Heart left ventricle (tissue), 13 donors: ENCODE data around the gene VEGFB.

Experiments
- POLR2A ChIP-seq, 2 donors: fragments of 450-650 bp; IDR thresholded peaks; one replicate each; pipeline ENCODE4 v1.6.1; 2017; ENCODE audit warnings: antibody characterized with exemption in 2 of 2, mild to moderate bottlenecking in 2 of 2, moderate library complexity in 2 of 2
- TF ChIP-seq, protein P1 (sequence below), 12 donors: fragments of 200-600 bp; sonication (generic) in 4 of 12; IDR thresholded peaks; one replicate each; pipeline versions ENCODE4 v1.5.0 to v1.8.0; 2018 to 2022; ENCODE audit warnings: antibody characterized with exemption in 12 of 12, mild to moderate bottlenecking in 5 of 12
- donor health status: ischemic (EF 13 %, LVEDD 7.1; RV severe dilation, severe dysfunction).
- donor health status: DM: no; HTN: yes; CAD: no.
- donor health status: DM: no; HTN: no; CAD: no.
- donor health status: ischemic (EF 25% LVEDD 6.9; RV normal size, moderate dysfunction).
- donor health status: ischemic (EF 25% LVEDD 5.7; RV mildly dilated, moderate dysfunction).
- donor health status: ischemic (EF 35%, LVEDD 5.7; RV mildly dilated, moderate dysfunction).
- donor health status: nonischemic (EF 11% LVEDD 7.7; RV severe dilation, severe dysfunction).
- donor health status: DM: yes; HTN: yes; CAD: no.
- donor health status: PGD.
- donor health status: ischemic (EF 29% LVEDD 5.4; RV normal size, mild dysfunction).
- donor health status: nonischemic (EF 23%, LVEDD 6.1; RV moderate dilation, normal function).

DNA sequence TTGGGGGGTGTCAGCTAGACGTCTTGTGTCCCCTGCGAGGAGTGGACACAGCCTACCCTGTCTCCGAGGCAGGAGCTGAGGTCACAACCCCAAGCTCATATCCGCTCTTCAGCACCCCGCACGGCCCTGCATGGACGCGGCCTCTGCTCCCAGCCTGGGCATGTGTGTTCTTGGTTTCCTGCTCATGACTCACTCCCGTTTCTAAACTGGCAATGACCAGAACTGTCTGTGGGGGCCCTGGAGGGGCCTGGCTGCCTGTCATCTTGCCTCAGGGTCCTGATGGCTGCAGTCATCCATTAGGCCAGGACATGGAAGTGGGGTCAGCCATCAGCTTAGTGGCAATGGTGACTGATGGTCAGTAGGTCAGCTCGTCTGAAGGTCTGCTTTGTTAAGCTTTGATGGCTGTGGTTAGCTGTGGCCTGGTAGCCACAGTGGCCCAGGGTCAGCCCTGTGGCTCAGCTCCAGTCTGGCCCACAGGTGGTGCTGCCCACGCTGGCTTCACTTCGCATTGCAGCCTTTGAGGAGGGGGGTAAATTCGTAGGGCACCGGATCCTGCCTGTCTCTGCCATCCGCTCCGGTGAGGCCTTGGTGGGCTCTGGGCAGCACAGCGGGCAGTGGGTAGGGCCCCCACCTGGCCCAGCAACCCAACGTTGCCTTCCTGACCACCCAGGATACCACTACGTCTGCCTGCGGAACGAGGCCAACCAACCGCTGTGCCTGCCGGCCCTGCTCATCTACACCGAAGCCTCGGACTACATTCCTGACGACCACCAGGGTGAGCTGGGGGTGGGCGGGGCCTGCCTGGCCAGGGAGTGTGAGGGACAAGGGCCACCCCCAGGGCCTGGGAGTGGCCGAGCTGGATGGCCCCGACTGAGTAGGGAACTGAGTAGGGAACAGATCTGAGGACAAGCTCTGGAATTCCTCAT is 28.9 kb downstream of the VEGFB start:
- TF ChIP-seq, protein P1, sequence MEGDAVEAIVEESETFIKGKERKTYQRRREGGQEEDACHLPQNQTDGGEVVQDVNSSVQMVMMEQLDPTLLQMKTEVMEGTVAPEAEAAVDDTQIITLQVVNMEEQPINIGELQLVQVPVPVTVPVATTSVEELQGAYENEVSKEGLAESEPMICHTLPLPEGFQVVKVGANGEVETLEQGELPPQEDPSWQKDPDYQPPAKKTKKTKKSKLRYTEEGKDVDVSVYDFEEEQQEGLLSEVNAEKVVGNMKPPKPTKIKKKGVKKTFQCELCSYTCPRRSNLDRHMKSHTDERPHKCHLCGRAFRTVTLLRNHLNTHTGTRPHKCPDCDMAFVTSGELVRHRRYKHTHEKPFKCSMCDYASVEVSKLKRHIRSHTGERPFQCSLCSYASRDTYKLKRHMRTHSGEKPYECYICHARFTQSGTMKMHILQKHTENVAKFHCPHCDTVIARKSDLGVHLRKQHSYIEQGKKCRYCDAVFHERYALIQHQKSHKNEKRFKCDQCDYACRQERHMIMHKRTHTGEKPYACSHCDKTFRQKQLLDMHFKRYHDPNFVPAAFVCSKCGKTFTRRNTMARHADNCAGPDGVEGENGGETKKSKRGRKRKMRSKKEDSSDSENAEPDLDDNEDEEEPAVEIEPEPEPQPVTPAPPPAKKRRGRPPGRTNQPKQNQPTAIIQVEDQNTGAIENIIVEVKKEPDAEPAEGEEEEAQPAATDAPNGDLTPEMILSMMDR (IDR thresholded peaks at IDR 0.05) = no peak
- no peak for TF ChIP-seq POLR2A (IDR thresholded peaks at IDR 0.05)
